ENCODE data around the gene CAV1. TPM values are rescaled to one million over a fixed set of nuclear protein-coding genes. Genes with fewer than 3 reads are reported as not detected.

The CAV1 gene
- total and polyA plus RNA-seq, 2 of the 13 experiments (the other 11 are each of a cell fraction or from before 2014, with no cell fraction given): 0.40 TPM; not detected in 1

- TF ChIP-seq RARA (CRISPR knock-in tag; IDR thresholded peaks at IDR 0.05): no peak
Measured at GRCh38 chr7:116496653-116497052, 28.2 kb upstream of the CAV1 start (continued).

DNA sequence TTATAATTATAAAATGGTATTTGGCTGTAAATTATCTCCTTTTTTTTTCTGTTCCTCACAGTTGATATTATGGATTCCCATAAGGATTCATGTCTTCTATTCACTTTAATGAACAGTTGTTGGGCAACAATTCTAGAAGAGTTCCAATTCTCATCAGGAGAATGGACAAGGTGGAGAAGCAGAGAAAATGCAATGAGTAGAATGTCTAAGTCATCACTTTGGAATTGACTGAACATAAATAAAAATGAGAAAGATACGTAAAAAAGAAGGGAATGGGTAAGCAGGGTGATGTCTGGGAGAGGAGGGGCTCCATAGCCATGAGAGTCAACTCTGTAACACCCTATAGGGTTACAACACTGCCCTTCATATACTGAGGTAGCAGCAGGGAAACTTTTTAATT is 27.1 kb upstream of the CAV1 start:
- DNase-seq (ENCODE audit: low spot score) (no peak), FAIRE-seq (no peak), ATAC-seq (no peak)
- Histone ChIP-seq H3K36me3 (replicated peaks in 1 of 2; ENCODE audit: control insufficient read depth in 1 of 2, insufficient read depth in 2 of 2, low read length in 2 of 2) (no peaks in the 10 kb centered on the region), H4K20me1 (ENCODE audit: insufficient read depth, low read length) (no peaks in the 10 kb centered on the region), H3K4me3 (replicated peaks in 1 of 3; ENCODE audit: insufficient read depth in 1 of 3, low read depth in 2 of 3, low read length in 3 of 3) (no peak overlapping the region), H3K27ac (ENCODE audit: extremely low read length, insufficient read depth, low read length) (no peak overlapping the region), H2AFZ (ENCODE audit: low read length) (no peak overlapping the region), H3K27me3 (ENCODE audit: control insufficient read depth in 1 of 2, insufficient read depth in 2 of 2, low read length in 2 of 2) (peaks cover 2 to 23% of the 10 kb centered on the region in 2 experiments), H3K4me2 (ENCODE audit: low read depth, low read length) (no peak overlapping the region), H3K9ac (ENCODE audit: insufficient read depth, low read depth, low read length) (no peak overlapping the region), H3K9me3 (ENCODE audit: low read length) (no peaks in the 10 kb centered on the region), H3K4me1 (ENCODE audit: insufficient read depth, low read length) (peaks cover 10% of the 10 kb centered on the region; the same call in 1 of the 2 replicates), H3K79me2 (ENCODE audit: insufficient read depth, low read length) (no peaks in the 10 kb centered on the region)
- intact Hi-C loops (cut with micrococcal nuclease; ENCODE audit: unreplicated experiment) (no loop called here), in situ Hi-C loops (cut with HindIII; ENCODE audit: extremely low pct_ligation_motif_present, low pct_unique_long_range_greater_than_20kb) (no loop called here)
- no TSS peak for BruUV-seq (replicated peaks)
- ChIA-PET POLR2A (no interaction called here), CTCF (ENCODE audit: low intra/inter-chr PET ratio, low total read pairs) (no interaction called here)
- WGBS (ENCODE audit: low lambda C conversion rate): 3% methylated on average over 1 of the region's 1 CpG
- TF ChIP-seq, protein P1, sequence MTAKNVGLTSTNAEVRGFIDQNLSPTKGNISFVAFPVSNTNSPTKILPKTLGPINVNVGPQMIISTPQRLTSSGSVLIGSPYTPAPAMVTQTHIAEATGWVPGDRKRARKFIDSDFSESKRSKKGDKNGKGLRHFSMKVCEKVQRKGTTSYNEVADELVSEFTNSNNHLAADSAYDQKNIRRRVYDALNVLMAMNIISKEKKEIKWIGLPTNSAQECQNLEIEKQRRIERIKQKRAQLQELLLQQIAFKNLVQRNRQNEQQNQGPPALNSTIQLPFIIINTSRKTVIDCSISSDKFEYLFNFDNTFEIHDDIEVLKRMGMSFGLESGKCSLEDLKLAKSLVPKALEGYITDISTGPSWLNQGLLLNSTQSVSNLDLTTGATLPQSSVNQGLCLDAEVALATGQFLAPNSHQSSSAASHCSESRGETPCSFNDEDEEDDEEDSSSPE (CRISPR knock-in tag; IDR thresholded peaks at IDR 0.05): no peak
- no peak for TF ChIP-seq ZFYVE20 (CRISPR knock-in tag; IDR thresholded peaks at IDR 0.05; ENCODE audit: borderline replicate concordance, low read depth)
- TF ChIP-seq U2AF1 (optimal IDR thresholded peaks at IDR 0.05; ENCODE audit: low read depth, low read length): no peak
- TF ChIP-seq DNMT1 (CRISPR knock-in tag; IDR thresholded peaks at IDR 0.05): no peak
- no peak for TF ChIP-seq DMTF1 (CRISPR knock-in tag; IDR thresholded peaks at IDR 0.05)
- no peak for TF ChIP-seq ZMYM4 (CRISPR knock-in tag; IDR thresholded peaks at IDR 0.05)
- TF ChIP-seq ZNF569 (CRISPR knock-in tag; IDR thresholded peaks at IDR 0.05; ENCODE audit: borderline replicate concordance): no peak
- TF ChIP-seq NR3C1 (CRISPR knock-in tag; IDR thresholded peaks at IDR 0.05): no peak
- no peak for TF ChIP-seq MBD4 (IDR thresholded peaks at IDR 0.05; ENCODE audit: borderline replicate concordance, low read length)
- no peak for TF ChIP-seq JARID2 (CRISPR knock-in tag; IDR thresholded peaks at IDR 0.05; ENCODE audit: insufficient replicate concordance)
- TF ChIP-seq, protein P2, sequence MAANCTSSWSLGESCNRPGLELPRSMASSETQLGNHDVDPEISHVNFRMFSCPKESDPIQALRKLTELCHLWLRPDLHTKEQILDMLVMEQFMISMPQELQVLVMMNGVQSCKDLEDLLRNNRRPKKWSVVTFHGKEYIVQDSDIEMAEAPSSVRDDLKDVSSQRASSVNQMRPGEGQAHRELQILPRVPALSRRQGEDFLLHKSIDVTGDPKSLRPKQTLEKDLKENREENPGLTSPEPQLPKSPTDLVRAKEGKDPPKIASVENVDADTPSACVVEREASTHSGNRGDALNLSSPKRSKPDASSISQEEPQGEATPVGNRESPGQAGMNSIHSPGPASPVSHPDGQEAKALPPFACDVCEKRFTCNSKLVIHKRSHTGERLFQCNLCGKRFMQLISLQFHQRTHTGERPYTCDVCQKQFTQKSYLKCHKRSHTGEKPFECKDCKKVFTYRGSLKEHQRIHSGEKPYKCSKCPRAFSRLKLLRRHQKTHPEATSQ (CRISPR knock-in tag; IDR thresholded peaks at IDR 0.05; ENCODE audit: borderline replicate concordance): no peak
- no peak for TF ChIP-seq ZNF367 (CRISPR knock-in tag; IDR thresholded peaks at IDR 0.05; ENCODE audit: borderline replicate concordance)
- TF ChIP-seq ZNF382 (CRISPR knock-in tag; IDR thresholded peaks at IDR 0.05; ENCODE audit: borderline replicate concordance): no peak
- no peak for TF ChIP-seq CEBPG (CRISPR knock-in tag; IDR thresholded peaks at IDR 0.05)
- TF ChIP-seq RAD51 (IDR thresholded peaks at IDR 0.05; ENCODE audit: borderline replicate concordance): no peak
- no peak for TF ChIP-seq HIVEP1 (CRISPR knock-in tag; IDR thresholded peaks at IDR 0.05)
- no peak for TF ChIP-seq ZNF580 (CRISPR knock-in tag; IDR thresholded peaks at IDR 0.05; ENCODE audit: borderline replicate concordance, low read depth)
- no peak for TF ChIP-seq SOX6 (IDR thresholded peaks at IDR 0.05)
- no peak for TF ChIP-seq SOX6 (CRISPR knock-in tag; IDR thresholded peaks at IDR 0.05)
- no peak for TF ChIP-seq ZNF607 (CRISPR knock-in tag; IDR thresholded peaks at IDR 0.05; ENCODE audit: borderline replicate concordance)

All from HepG2 (cell line).